Liver (tissue), 9 donors: ENCODE measurements around the gene KSR2. TPM values are rescaled to one million over a fixed set of nuclear protein-coding genes. Genes with fewer than 3 reads are reported as not detected.

Experiments
- DNase-seq: peaks from one replicate; pipeline ENCODE4 v3.0.0-alpha.2; 2017; ENCODE audit warnings: low spot score
- H3K27ac ChIP-seq, 2 donors: one replicate each; pipeline ENCODE4 v1.7.0; 2013; ENCODE audit warnings: inconsistent platforms in 2 of 2, low read length in 2 of 2, control low read depth in 1 of 2, low read depth in 1 of 2, mild to moderate bottlenecking in 1 of 2
- H3K27me3 ChIP-seq, 4 donors: one replicate each; pipeline versions ENCODE4 v1.6.1 to v1.7.0; 2013; ENCODE audit warnings: low read length in 3 of 4, inconsistent platforms in 1 of 4, mild to moderate bottlenecking in 1 of 4, moderate library complexity in 1 of 4; ENCODE audit not compliant: control insufficient read depth in 4 of 4, insufficient read depth in 4 of 4
- H3K36me3 ChIP-seq, 4 donors: one replicate each; pipeline versions ENCODE4 v1.6.1 to v1.7.0; 2013; ENCODE audit warnings: low read length in 3 of 4, mild to moderate bottlenecking in 3 of 4, low read depth in 1 of 4, moderate library complexity in 1 of 4; ENCODE audit not compliant: control insufficient read depth in 4 of 4, insufficient read depth in 3 of 4
- H3K4me1 ChIP-seq, 4 donors: one replicate each; pipeline versions ENCODE4 v1.6.1 to v1.7.0; 2013; ENCODE audit warnings: low read length in 3 of 4, mild to moderate bottlenecking in 3 of 4, moderate library complexity in 1 of 4; ENCODE audit not compliant: control insufficient read depth in 4 of 4, insufficient read depth in 4 of 4
- H3K4me3 ChIP-seq, 3 donors: one replicate each; pipeline versions ENCODE4 v1.6.1 to v1.7.0; 2013; ENCODE audit warnings: low read length in 3 of 3, control low read depth in 1 of 3, low read depth in 1 of 3, mild to moderate bottlenecking in 1 of 3
- H3K9ac ChIP-seq, 2 donors: one replicate each; pipeline ENCODE4 v1.7.0; 2013; ENCODE audit warnings: low read length in 2 of 2, mild to moderate bottlenecking in 2 of 2, moderate library complexity in 2 of 2, control low read depth in 1 of 2, low read depth in 1 of 2
- H3K9me3 ChIP-seq, 4 donors: one replicate each; pipeline versions ENCODE4 v1.6.1 to v1.7.0; 2013; ENCODE audit warnings: low read length in 3 of 4; ENCODE audit not compliant: control insufficient read depth in 4 of 4
- EGR1 ChIP-seq, 2 donors: IDR thresholded peaks; 2 replicates each; pipeline ENCODE4 v1.6.1; 2016 to 2018; ENCODE audit warnings: antibody characterized with exemption in 2 of 2, low read depth in 2 of 2
- FOXA1 ChIP-seq: IDR thresholded peaks from 2 replicates; pipeline ENCODE4 v1.6.1; 2016; ENCODE audit warnings: antibody characterized with exemption
- FOXA2 ChIP-seq: IDR thresholded peaks from 2 replicates; pipeline ENCODE4 v1.6.1; 2016; ENCODE audit warnings: antibody characterized with exemption
- GABPA ChIP-seq, 2 donors: IDR thresholded peaks in 1 of 2; conservative IDR thresholded peaks in 1 of 2; 2 replicates each; pipeline ENCODE4 v1.6.1; 2016; ENCODE audit warnings: antibody characterized with exemption in 2 of 2, mild to moderate bottlenecking in 1 of 2, moderate library complexity in 1 of 2
- HNF4A ChIP-seq, 2 donors: conservative IDR thresholded peaks; 2 replicates each; pipeline ENCODE4 v1.6.1; 2016; ENCODE audit warnings: antibody characterized with exemption in 2 of 2, mild to moderate bottlenecking in 2 of 2
- HNF4G ChIP-seq: IDR thresholded peaks from 2 replicates; pipeline ENCODE4 v1.6.1; 2016; ENCODE audit warnings: antibody characterized with exemption
- JUND ChIP-seq, 2 donors: IDR thresholded peaks; 2 replicates each; pipeline ENCODE4 v1.6.1; 2016; ENCODE audit warnings: antibody characterized with exemption in 2 of 2
- MAX ChIP-seq: IDR thresholded peaks from 2 replicates; pipeline ENCODE4 v1.6.1; 2016; ENCODE audit warnings: antibody characterized with exemption
- NR2F2 ChIP-seq: IDR thresholded peaks from 2 replicates; pipeline ENCODE4 v1.6.1; 2016; ENCODE audit warnings: antibody characterized with exemption
- RAD21 ChIP-seq, 2 donors: IDR thresholded peaks; 2 replicates each; pipeline ENCODE4 v1.6.1; 2016; ENCODE audit warnings: antibody characterized with exemption in 2 of 2, mild to moderate bottlenecking in 2 of 2
- REST ChIP-seq: IDR thresholded peaks from 2 replicates; pipeline ENCODE4 v1.6.1; 2016; ENCODE audit warnings: antibody characterized with exemption, mild to moderate bottlenecking
- RXRA ChIP-seq, 2 donors: IDR thresholded peaks; 2 replicates each; pipeline ENCODE4 v1.6.1; 2017 to 2018; ENCODE audit warnings: antibody characterized with exemption in 2 of 2, mild to moderate bottlenecking in 1 of 2
- SP1 ChIP-seq: IDR thresholded peaks from 2 replicates; pipeline ENCODE4 v1.6.1; 2018; ENCODE audit warnings: antibody characterized with exemption, mild to moderate bottlenecking
- YY1 ChIP-seq: IDR thresholded peaks from 2 replicates; pipeline ENCODE4 v1.6.1; 2016; ENCODE audit warnings: antibody characterized with exemption, mild to moderate bottlenecking
- ZBTB33 ChIP-seq: IDR thresholded peaks from 2 replicates; pipeline ENCODE4 v1.6.1; 2016; ENCODE audit warnings: antibody characterized with exemption
- WGBS: extraction: QIAGEN DNeasy Blood & Tissue Kit; methylation state at CpG from one replicate; pipeline ENCODE4 v1.1.7; 2013; 5-methylcytosine and 5-hydroxymethylcytosine counted together
- polyA plus RNA-seq, 2 donors: library from polyadenylated mRNA; stranded (reverse) in 1 of 2; unstranded in 1 of 2; fragments of 200-250 nt in 1 of 2; fragments of >200 nt in 1 of 2; fragmentation: Nextera tagmentation in 1 of 2; extraction: Ambion mirVana in 1 of 2; gene quantifications; one replicate each; pipeline versions ENCODE4 v1.2.1 to v1.2.3, GENCODE V29; 2013 to 2015
- total RNA-seq, 2 donors: library from RNA; depleted of rRNA; stranded (reverse); fragments of >200 nt; gene quantifications; one replicate each; pipeline ENCODE4 v1.2.3, GENCODE V29; 2014
- TF ChIP-seq, protein P1 (sequence below): IDR thresholded peaks from 2 replicates; pipeline ENCODE4 v1.6.1; 2016; ENCODE audit warnings: antibody characterized with exemption
- TF ChIP-seq, protein P2 (sequence below): fragments of 150-350 bp; IDR thresholded peaks from 2 replicates; pipeline ENCODE4 v1.5.1; 2017; ENCODE audit warnings: improper control_type of control experiment, low read depth, low read length; ENCODE audit not compliant: missing input control
- donor health status: healthy.
- donor health status: healthy.
- donor health status: healthy.
- donor health status: healthy.
- donor health status: healthy.

Gene KSR2
- total and polyA plus RNA-seq, 4 donors, result under 0.01 to 0.02 (median under 0.01) TPM; not detected in 1

DNA sequence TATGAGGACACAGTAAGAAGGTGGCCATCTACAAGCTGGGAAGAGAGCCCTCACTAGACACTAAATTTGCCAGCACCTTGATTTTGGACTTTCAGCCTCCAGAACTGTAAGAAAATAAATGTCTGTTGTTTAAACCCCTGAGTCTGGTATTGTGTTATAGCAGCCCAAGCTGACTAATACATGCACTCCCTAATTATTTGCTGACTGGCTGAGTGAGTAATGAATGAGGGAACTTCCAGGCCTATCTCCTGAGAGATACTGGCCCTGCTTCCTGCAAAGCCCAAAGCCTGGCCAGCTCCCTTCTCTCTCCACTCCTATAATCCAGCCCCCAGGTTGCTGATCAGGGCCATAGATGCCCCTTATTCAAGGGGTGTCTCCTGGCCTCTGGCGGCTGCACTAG, 487.3 kb downstream of the KSR2 start (continued):
- TF ChIP-seq ZBTB33 (no peak), MAX (no peak), RXRA (IDR thresholded peaks at IDR 0.05) (no peak), HNF4G (no peak), RAD21 (IDR thresholded peaks at IDR 0.05) (no peak), EGR1 (IDR thresholded peaks at IDR 0.05; ENCODE audit: low read depth in 2 of 2) (no peak), NR2F2 (no peak), YY1 (no peak), FOXA1 (no peak), SP1 (no peak), FOXA2 (no peak)
- TF ChIP-seq, protein P1, sequence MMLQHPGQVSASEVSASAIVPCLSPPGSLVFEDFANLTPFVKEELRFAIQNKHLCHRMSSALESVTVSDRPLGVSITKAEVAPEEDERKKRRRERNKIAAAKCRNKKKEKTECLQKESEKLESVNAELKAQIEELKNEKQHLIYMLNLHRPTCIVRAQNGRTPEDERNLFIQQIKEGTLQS, result no peak

- TF ChIP-seq, protein P1, result no peak
- TF ChIP-seq RXRA (IDR thresholded peaks at IDR 0.05) (no peak), EGR1 (IDR thresholded peaks at IDR 0.05; ENCODE audit: low read depth in 2 of 2) (no peak), MAX (no peak), HNF4G (no peak), GABPA (IDR thresholded peaks at IDR 0.05 in 1 of 2, conservative IDR thresholded peaks at IDR 0.05 in 1 of 2) (no peak), RAD21 (IDR thresholded peaks at IDR 0.05) (no peak), SP1 (no peak), JUND (IDR thresholded peaks at IDR 0.05) (no peak), REST (no peak), HNF4A (conservative IDR thresholded peaks at IDR 0.05) (no peak), ZBTB33 (no peak), YY1 (no peak)
- TF ChIP-seq, protein P2, sequence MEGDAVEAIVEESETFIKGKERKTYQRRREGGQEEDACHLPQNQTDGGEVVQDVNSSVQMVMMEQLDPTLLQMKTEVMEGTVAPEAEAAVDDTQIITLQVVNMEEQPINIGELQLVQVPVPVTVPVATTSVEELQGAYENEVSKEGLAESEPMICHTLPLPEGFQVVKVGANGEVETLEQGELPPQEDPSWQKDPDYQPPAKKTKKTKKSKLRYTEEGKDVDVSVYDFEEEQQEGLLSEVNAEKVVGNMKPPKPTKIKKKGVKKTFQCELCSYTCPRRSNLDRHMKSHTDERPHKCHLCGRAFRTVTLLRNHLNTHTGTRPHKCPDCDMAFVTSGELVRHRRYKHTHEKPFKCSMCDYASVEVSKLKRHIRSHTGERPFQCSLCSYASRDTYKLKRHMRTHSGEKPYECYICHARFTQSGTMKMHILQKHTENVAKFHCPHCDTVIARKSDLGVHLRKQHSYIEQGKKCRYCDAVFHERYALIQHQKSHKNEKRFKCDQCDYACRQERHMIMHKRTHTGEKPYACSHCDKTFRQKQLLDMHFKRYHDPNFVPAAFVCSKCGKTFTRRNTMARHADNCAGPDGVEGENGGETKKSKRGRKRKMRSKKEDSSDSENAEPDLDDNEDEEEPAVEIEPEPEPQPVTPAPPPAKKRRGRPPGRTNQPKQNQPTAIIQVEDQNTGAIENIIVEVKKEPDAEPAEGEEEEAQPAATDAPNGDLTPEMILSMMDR, result no peak
- no peak overlapping the region for H3K4me3 ChIP-seq
- H3K27me3 ChIP-seq, result no peaks in the 10 kb centered on the region
- no peak overlapping the region for H3K9ac ChIP-seq
- H3K4me1 ChIP-seq, result no peaks in the 10 kb centered on the region
- 96% methylated on average over 7 of the region's 7 CpGs for WGBS
- no peak for DNase-seq
- no peaks in the 10 kb centered on the region for H3K9me3 ChIP-seq
- no peak overlapping the region for H3K27ac ChIP-seq
- H3K36me3 ChIP-seq, result no peaks in the 10 kb centered on the region
Measured at GRCh38 chr12:117476341-117476740, 492.4 kb downstream of the KSR2 start.
